Right hindlimb (tissue), 1 donor: ENCODE data around the gene DPH3.

Experiments used
- DNase-seq: peaks from one replicate; pipeline ENCODE4 v3.0.0-alpha.2; 2018

DPH3 gene

GRCh38 chr3:16253601-16254000, 11.1 kb downstream of the DPH3 start:
- DNase-seq = no peak

- no peak for DNase-seq
Measured at GRCh38 chr3:16252988-16253387, 11.8 kb downstream of the DPH3 start.

GRCh38 chr3:16252243-16252978, 12.3 kb downstream of the DPH3 start:
- no peak for DNase-seq

GRCh38 chr3:16251316-16252085, 13.2 kb downstream of the DPH3 start:
- no peak for DNase-seq

- DNase-seq = no peak
Measured at GRCh38 chr3:16249886-16250285, 14.9 kb downstream of the DPH3 start.

- DNase-seq = no peak
Measured at GRCh38 chr3:16249336-16249735, 15.4 kb downstream of the DPH3 start.

- DNase-seq = no peak
Measured at GRCh38 chr3:16248556-16248955, 16.2 kb downstream of the DPH3 start.

- peak; percentile 82 for DNase-seq
Measured at GRCh38 chr3:16247282-16248061, 17.3 kb downstream of the DPH3 start.

- no peak for DNase-seq
Measured at GRCh38 chr3:16245609-16246008, 19.1 kb downstream of the DPH3 start.

- DNase-seq = no peak
Measured at GRCh38 chr3:16243706-16244490, 20.8 kb downstream of the DPH3 start.

- DNase-seq = no peak
Measured at GRCh38 chr3:16242177-16242576, 22.6 kb downstream of the DPH3 start.

GRCh38 chr3:16241225-16241624, 23.5 kb downstream of the DPH3 start:
- DNase-seq = no peak

- DNase-seq = no peak
Measured at GRCh38 chr3:16240229-16241023, 24.3 kb downstream of the DPH3 start.

- DNase-seq = no peak
Measured at GRCh38 chr3:16239780-16240179, 25.0 kb downstream of the DPH3 start.

- DNase-seq = no peak
Measured at GRCh38 chr3:16239086-16239770, 25.5 kb downstream of the DPH3 start.

- no peak for DNase-seq
Measured at GRCh38 chr3:16236856-16237393, 27.8 kb downstream of the DPH3 start.

GRCh38 chr3:16236030-16236639, 28.6 kb downstream of the DPH3 start:
- DNase-seq = no peak

- no peak for DNase-seq
Measured at GRCh38 chr3:16234281-16234680, 30.5 kb downstream of the DPH3 start.

- no peak for DNase-seq
Measured at GRCh38 chr3:16233806-16234205, 30.9 kb downstream of the DPH3 start.

GRCh38 chr3:16231983-16232382, 32.8 kb downstream of the DPH3 start:
- no peak for DNase-seq

GRCh38 chr3:16229681-16230080, 35.1 kb downstream of the DPH3 start:
- no peak for DNase-seq
